Breast epithelium (tissue), 3 donors: Measurements from ENCODE around the gene MIGA1.

ENCODE experiments used
- POLR2AphosphoS5 ChIP-seq, 3 donors: sonication (generic); formaldehyde crosslinking; IDR thresholded peaks; one replicate each; pipeline ENCODE4 v1.6.1; 2017; ENCODE audit warnings: antibody characterized with exemption in 3 of 3
- TF ChIP-seq, protein P1 (sequence below), 3 donors: fragments of 450-650 bp; IDR thresholded peaks; one replicate each; pipeline ENCODE4 v1.5.1; 2016 to 2017; ENCODE audit warnings: antibody characterized with exemption in 3 of 3, mild to moderate bottlenecking in 3 of 3, moderate library complexity in 3 of 3

DNA sequence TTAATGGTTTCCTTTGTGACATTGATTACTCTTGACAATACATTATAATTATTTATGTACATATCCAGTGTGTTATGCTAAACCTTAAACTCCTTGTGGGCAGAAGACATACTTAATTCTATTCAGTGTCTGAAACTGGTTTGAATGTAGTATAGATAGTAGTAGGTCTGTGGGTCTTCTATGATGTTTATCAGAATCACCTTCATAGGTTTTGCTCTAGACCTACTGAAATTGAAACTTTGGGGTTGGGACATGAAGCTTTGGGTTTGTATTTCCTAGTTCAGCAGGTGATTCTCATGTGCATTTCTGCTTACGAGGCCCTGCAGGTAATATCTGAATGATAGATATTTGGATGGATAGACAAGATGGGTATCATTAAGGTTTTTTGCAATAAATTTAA lies 48.6 kb downstream of the MIGA1 start:
- TF ChIP-seq, protein P1, sequence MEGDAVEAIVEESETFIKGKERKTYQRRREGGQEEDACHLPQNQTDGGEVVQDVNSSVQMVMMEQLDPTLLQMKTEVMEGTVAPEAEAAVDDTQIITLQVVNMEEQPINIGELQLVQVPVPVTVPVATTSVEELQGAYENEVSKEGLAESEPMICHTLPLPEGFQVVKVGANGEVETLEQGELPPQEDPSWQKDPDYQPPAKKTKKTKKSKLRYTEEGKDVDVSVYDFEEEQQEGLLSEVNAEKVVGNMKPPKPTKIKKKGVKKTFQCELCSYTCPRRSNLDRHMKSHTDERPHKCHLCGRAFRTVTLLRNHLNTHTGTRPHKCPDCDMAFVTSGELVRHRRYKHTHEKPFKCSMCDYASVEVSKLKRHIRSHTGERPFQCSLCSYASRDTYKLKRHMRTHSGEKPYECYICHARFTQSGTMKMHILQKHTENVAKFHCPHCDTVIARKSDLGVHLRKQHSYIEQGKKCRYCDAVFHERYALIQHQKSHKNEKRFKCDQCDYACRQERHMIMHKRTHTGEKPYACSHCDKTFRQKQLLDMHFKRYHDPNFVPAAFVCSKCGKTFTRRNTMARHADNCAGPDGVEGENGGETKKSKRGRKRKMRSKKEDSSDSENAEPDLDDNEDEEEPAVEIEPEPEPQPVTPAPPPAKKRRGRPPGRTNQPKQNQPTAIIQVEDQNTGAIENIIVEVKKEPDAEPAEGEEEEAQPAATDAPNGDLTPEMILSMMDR (IDR thresholded peaks at IDR 0.05): no peak
- no peak for TF ChIP-seq POLR2AphosphoS5 (IDR thresholded peaks at IDR 0.05)
